Gastrocnemius medialis (tissue), 4 donors: ENCODE data around the gene DOCK11. TPM values are rescaled to one million over a fixed set of nuclear protein-coding genes. Genes with fewer than 3 reads are reported as not detected.

Experiments used
- ATAC-seq, 2 donors: fragments of 150-250 bp; one replicate each; pipeline ENCODE4 v1.9.1; 2016
- DNase-seq, 2 donors: peaks; one replicate each; pipeline ENCODE4 v3.0.0-alpha.2; 2019
- H3K27ac ChIP-seq, 4 donors: fragments of 200-600 bp; sonication (generic); 1 replicate in 1 of 4; 2 replicates in 3 of 4; pipeline ENCODE4 v1.5.1; 2016 to 2018; ENCODE audit warnings: mild to moderate bottlenecking in 2 of 4, moderate library complexity in 1 of 4
- H3K27me3 ChIP-seq, 3 donors: fragments of 200-600 bp; sonication (generic) in 2 of 3; 1 replicate in 1 of 3; 2 replicates in 2 of 3; pipeline versions ENCODE4 v1.5.1 to v1.6.0; 2016 to 2019; ENCODE audit warnings: mild to moderate bottlenecking in 1 of 3, moderate library complexity in 1 of 3
- H3K36me3 ChIP-seq, 2 donors: fragments of 200-600 bp; sonication (generic) in 1 of 2; one replicate each; pipeline ENCODE4 v1.5.1; 2017 to 2018
- H3K4me1 ChIP-seq, 2 donors: fragments of 200-600 bp; sonication (generic) in 1 of 2; one replicate each; pipeline ENCODE4 v1.5.1; 2016 to 2017; ENCODE audit warnings: mild to moderate bottlenecking in 2 of 2
- H3K4me3 ChIP-seq, 4 donors: fragments of 200-600 bp; sonication (generic) in 3 of 4; 1 replicate in 1 of 4; 2 replicates in 3 of 4; pipeline ENCODE4 v1.5.1; 2016 to 2019; ENCODE audit warnings: mild to moderate bottlenecking in 2 of 4
- H3K9me3 ChIP-seq, 3 donors: fragments of 200-600 bp; sonication (generic) in 2 of 3; 1 replicate in 1 of 3; 2 replicates in 2 of 3; pipeline ENCODE4 v1.5.1; 2016 to 2019
- CTCF ChIP-seq, 5 experiments: fragments of 450-650 bp in 3 of 5; fragments of 200-600 bp in 2 of 5; sonication (generic) in 2 of 5; IDR thresholded peaks in 4 of 5; conservative IDR thresholded peaks in 1 of 5; 1 replicate in 4 of 5; 2 replicates in 1 of 5; pipeline ENCODE4 v1.5.1; 2016 to 2019; ENCODE audit warnings: antibody characterized with exemption in 5 of 5, mild to moderate bottlenecking in 3 of 5, moderate library complexity in 3 of 5
- POLR2A ChIP-seq, 2 donors: fragments of 450-650 bp; IDR thresholded peaks; one replicate each; pipeline ENCODE4 v1.6.1; 2017; ENCODE audit warnings: antibody characterized with exemption in 2 of 2, mild to moderate bottlenecking in 2 of 2, moderate library complexity in 2 of 2
- in situ Hi-C, 4 donors: fragments of 200-750 bp; cut with MboI; loops; one replicate each; pipeline versions ENCODE4 v1.15.0 to v1.8.0; 2017; ENCODE audit warnings: low sequenced_read_pairs in 4 of 4
- intact Hi-C: fragments of 100-400 bp; cut with DNase I; formaldehyde crosslinking; loops from one replicate; pipeline ENCODE4 v1.15.1; 2023; ENCODE audit warnings: low total_unique reads
- total RNA-seq, 4 donors: library from RNA; depleted of rRNA; stranded (reverse); fragments of >200 nt; gene quantifications; one replicate each; pipeline versions ENCODE4 v1.1.0 to v1.2.3, GENCODE V29; 2016

DOCK11 gene
- total RNA-seq, 4 donors from 2014 or later = 2.3 to 5.7 (median 3.2) TPM

- intact Hi-C loops (no loop called here), in situ Hi-C loops (no loop called here)
- DNase-seq (no peak), ATAC-seq (no peak)
- no peaks in the 10 kb centered on the region for H3K4me1 ChIP-seq
- no peaks in the 10 kb centered on the region for H3K9me3 ChIP-seq
- TF ChIP-seq POLR2A (IDR thresholded peaks at IDR 0.05) = no peak
- no peak for TF ChIP-seq CTCF (IDR thresholded peaks at IDR 0.05 in 4 of 5, conservative IDR thresholded peaks at IDR 0.05 in 1 of 5)
- H3K36me3 ChIP-seq = no peaks in the 10 kb centered on the region
- no peaks in the 10 kb centered on the region for H3K27me3 ChIP-seq
- H3K4me3 ChIP-seq = no peak overlapping the region
- H3K27ac ChIP-seq = no peak overlapping the region
Observed at GRCh38 chrX:118553042-118553710, 57.6 kb downstream of the DOCK11 start.

GRCh38 chrX:118554511-118554910 is 58.9 kb downstream of the DOCK11 start:
- intact Hi-C loops (no loop called here), in situ Hi-C loops (no loop called here)
- no peak for ATAC-seq
- no peak overlapping the region for H3K27ac ChIP-seq
- no peak overlapping the region for H3K4me3 ChIP-seq
- no peaks in the 10 kb centered on the region for H3K4me1 ChIP-seq
- H3K36me3 ChIP-seq = no peaks in the 10 kb centered on the region
- TF ChIP-seq POLR2A (IDR thresholded peaks at IDR 0.05) (no peak), CTCF (IDR thresholded peaks at IDR 0.05 in 4 of 5, conservative IDR thresholded peaks at IDR 0.05 in 1 of 5) (no peak)
- no peaks in the 10 kb centered on the region for H3K9me3 ChIP-seq
- DNase-seq = no peak
- no peaks in the 10 kb centered on the region for H3K27me3 ChIP-seq

GRCh38 chrX:118558926-118559325 is 63.3 kb downstream of the DOCK11 start:
- Histone ChIP-seq H3K27ac (no peak overlapping the region), H3K4me3 (no peak overlapping the region), H3K36me3 (no peaks in the 10 kb centered on the region), H3K9me3 (no peaks in the 10 kb centered on the region), H3K4me1 (no peaks in the 10 kb centered on the region), H3K27me3 (no peaks in the 10 kb centered on the region)
- TF ChIP-seq CTCF (IDR thresholded peaks at IDR 0.05 in 4 of 5, conservative IDR thresholded peaks at IDR 0.05 in 1 of 5) (no peak), POLR2A (IDR thresholded peaks at IDR 0.05) (no peak)
- ATAC-seq (no peak), DNase-seq (no peak)
- in situ Hi-C loops (no loop called here), intact Hi-C loops (no loop called here)

- in situ Hi-C loops = no loop called here
Observed at GRCh38 chrX:118560489-118560888, 64.9 kb downstream of the DOCK11 start.

More at GRCh38 chrX:118560489-118560888, 64.9 kb downstream of the DOCK11 start:
- no peaks in the 10 kb centered on the region for H3K36me3 ChIP-seq
- no peak overlapping the region for H3K27ac ChIP-seq
- TF ChIP-seq POLR2A (IDR thresholded peaks at IDR 0.05) = no peak
- TF ChIP-seq CTCF (IDR thresholded peaks at IDR 0.05 in 4 of 5, conservative IDR thresholded peaks at IDR 0.05 in 1 of 5) = no peak
- ATAC-seq (no peak), DNase-seq (no peak)
- no peaks in the 10 kb centered on the region for H3K4me1 ChIP-seq
- H3K9me3 ChIP-seq = no peaks in the 10 kb centered on the region
- H3K4me3 ChIP-seq = no peak overlapping the region
- no peaks in the 10 kb centered on the region for H3K27me3 ChIP-seq
- intact Hi-C loops = no loop called here
